GM12801 (cell line): ENCODE measurements around the gene PEX3.

Experiments used
- TF ChIP-seq, protein P1 (sequence below): IDR thresholded peaks from one replicate; pipeline ENCODE4 v1.5.1; 2011; ENCODE audit warnings: control low read depth; ENCODE audit not compliant: insufficient read length; ENCODE audit errors: extremely low read depth

The PEX3 gene

DNA sequence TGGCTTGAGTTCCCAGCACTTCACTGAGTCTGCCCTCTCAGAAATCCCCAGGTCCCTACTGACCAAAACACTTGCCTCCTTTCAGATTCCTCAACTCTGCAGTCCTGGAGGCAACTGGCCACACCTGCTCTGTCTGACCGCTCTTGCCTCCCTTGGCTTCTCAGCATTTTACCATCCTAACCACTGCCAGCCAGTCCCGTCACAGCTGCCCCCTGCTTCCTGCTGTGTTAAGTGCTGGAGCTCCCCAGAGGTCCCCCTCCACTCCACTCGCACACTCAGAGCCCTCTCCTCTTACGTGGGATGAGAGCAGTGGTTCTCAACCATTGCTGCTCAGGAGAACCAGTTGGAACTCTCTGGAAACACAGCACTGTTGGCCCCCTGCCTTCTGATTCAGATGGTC lies 20.6 kb upstream of the PEX3 start:
- TF ChIP-seq, protein P1, sequence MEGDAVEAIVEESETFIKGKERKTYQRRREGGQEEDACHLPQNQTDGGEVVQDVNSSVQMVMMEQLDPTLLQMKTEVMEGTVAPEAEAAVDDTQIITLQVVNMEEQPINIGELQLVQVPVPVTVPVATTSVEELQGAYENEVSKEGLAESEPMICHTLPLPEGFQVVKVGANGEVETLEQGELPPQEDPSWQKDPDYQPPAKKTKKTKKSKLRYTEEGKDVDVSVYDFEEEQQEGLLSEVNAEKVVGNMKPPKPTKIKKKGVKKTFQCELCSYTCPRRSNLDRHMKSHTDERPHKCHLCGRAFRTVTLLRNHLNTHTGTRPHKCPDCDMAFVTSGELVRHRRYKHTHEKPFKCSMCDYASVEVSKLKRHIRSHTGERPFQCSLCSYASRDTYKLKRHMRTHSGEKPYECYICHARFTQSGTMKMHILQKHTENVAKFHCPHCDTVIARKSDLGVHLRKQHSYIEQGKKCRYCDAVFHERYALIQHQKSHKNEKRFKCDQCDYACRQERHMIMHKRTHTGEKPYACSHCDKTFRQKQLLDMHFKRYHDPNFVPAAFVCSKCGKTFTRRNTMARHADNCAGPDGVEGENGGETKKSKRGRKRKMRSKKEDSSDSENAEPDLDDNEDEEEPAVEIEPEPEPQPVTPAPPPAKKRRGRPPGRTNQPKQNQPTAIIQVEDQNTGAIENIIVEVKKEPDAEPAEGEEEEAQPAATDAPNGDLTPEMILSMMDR = no peak

- TF ChIP-seq, protein P1 = no peak
Measured at GRCh38 chr6:143431226-143431625, 19.4 kb upstream of the PEX3 start.

- TF ChIP-seq, protein P1 = no peak
Measured at GRCh38 chr6:143432588-143432987, 18.0 kb upstream of the PEX3 start.

- TF ChIP-seq, protein P1 = no peak
Measured at GRCh38 chr6:143441010-143441409, 9.6 kb upstream of the PEX3 start.

DNA sequence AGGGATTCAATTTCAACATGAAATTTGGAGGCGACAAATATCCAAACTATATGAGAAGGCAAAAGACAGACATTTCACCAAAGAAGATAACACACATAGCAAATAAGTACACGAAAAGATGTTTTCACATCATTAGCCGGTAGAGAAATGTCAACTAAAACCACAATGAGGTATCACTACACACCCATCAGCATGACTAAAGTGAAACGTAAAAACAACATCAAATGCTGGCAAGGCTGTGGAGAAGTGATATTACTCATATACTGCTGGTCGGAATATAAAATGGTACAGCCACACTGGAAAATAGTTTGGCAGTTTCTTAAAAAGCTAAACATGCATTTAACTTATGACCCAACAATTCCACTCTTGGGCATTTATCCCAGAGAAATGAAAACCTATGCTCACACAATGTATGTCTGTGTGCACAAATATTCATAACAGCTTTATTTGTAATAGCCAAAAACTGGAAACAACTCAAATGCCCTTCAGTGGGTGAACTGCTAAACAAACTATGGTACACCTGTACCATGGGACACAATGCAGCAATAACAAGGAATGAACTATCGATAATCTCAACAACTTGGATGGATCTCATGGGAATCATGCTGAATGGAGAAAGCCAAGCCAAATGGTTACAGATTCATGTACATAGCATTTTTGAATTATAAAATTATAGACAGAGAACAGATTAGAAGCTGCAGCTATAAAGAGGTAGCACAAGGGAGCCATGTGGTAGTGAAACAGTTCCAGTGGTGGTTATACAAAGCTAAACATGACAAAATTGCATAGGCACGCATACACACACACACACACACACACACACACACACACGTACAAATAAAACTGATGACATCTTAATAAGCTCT lies 8.7 kb upstream of the PEX3 start:
- TF ChIP-seq, protein P1 = no peak

- TF ChIP-seq, protein P1 = no peak
Measured at GRCh38 chr6:143443096-143443495, 7.5 kb upstream of the PEX3 start.

- TF ChIP-seq, protein P1 = no peak
Measured at GRCh38 chr6:143449082-143449713, 1.4 kb upstream of the PEX3 start.
